ENCODE measurements around the gene CACNB3.
"Not testable (repeated sequence)": the region's sequence is repeated elsewhere in the genome, so short reads cannot be mapped to it uniquely, and the experiment has no call there.

The CACNB3 gene

GRCh38 chr12:48819986-48820725, 1.9 kb downstream of the CACNB3 start:
- no peak for DNase-seq

GRCh38 chr12:48822139-48822538, 3.8 kb downstream of the CACNB3 start:
- no peak for DNase-seq

- no peak for DNase-seq
Observed at GRCh38 chr12:48822711-48823110, 4.4 kb downstream of the CACNB3 start.

- DNase-seq: no peak
Observed at GRCh38 chr12:48823281-48823680, 5.0 kb downstream of the CACNB3 start.

GRCh38 chr12:48824112-48824511, 5.8 kb downstream of the CACNB3 start:
- DNase-seq: no peak

- no peak for DNase-seq
Observed at GRCh38 chr12:48824905-48825304, 6.6 kb downstream of the CACNB3 start.

GRCh38 chr12:48826209-48826855, 8.0 kb downstream of the CACNB3 start:
- DNase-seq: no peak

GRCh38 chr12:48827026-48827425, 8.7 kb downstream of the CACNB3 start:
- no peak for DNase-seq

GRCh38 chr12:48827513-48828096, 9.3 kb downstream of the CACNB3 start:
- no peak for DNase-seq

- no peak for DNase-seq
Observed at GRCh38 chr12:48828293-48828692, 10.0 kb downstream of the CACNB3 start.

- no peak for DNase-seq
Observed at GRCh38 chr12:48828841-48829575, 10.7 kb downstream of the CACNB3 start.

- no peak for DNase-seq
Observed at GRCh38 chr12:48831257-48831656, 13.0 kb downstream of the CACNB3 start.

- DNase-seq: no peak
Observed at GRCh38 chr12:48832321-48833060, 14.2 kb downstream of the CACNB3 start.

- no peak for DNase-seq
Observed at GRCh38 chr12:48838048-48838447, 19.8 kb downstream of the CACNB3 start.

- not testable (repeated sequence) for DNase-seq
Observed at GRCh38 chr12:48842021-48842420, 23.7 kb downstream of the CACNB3 start.

- peak; percentile 100 for DNase-seq
Observed at GRCh38 chr12:48851883-48852733, 33.8 kb downstream of the CACNB3 start, which contains the start of gene DDX23. Gene DDX23 (minus strand): TSS chr12:48852163. CDS start chr12:48845782, 6,381 bp downstream.

GRCh38 chr12:48852734-48853688, 34.7 kb downstream of the CACNB3 start:
- DNase-seq: peak; percentile 78

- DNase-seq: no peak
Observed at GRCh38 chr12:48854488-48854887, 36.2 kb downstream of the CACNB3 start.

GRCh38 chr12:48854932-48855331, 36.6 kb downstream of the CACNB3 start:
- DNase-seq: not testable (repeated sequence)

GRCh38 chr12:48856379-48856778, 38.1 kb downstream of the CACNB3 start:
- DNase-seq: no peak

Data from NCI-H226 (cell line).